Measurements from ENCODE around the gene MAP3K2. TPM values are rescaled to one million over a fixed set of nuclear protein-coding genes. Genes with fewer than 3 reads are reported as not detected.

Gene MAP3K2
- total and polyA plus RNA-seq, 2 of the 8 experiments (the other 6 are each of a cell fraction or from before 2014, with no cell fraction given) = 2.0 to 23.2 TPM

DNA sequence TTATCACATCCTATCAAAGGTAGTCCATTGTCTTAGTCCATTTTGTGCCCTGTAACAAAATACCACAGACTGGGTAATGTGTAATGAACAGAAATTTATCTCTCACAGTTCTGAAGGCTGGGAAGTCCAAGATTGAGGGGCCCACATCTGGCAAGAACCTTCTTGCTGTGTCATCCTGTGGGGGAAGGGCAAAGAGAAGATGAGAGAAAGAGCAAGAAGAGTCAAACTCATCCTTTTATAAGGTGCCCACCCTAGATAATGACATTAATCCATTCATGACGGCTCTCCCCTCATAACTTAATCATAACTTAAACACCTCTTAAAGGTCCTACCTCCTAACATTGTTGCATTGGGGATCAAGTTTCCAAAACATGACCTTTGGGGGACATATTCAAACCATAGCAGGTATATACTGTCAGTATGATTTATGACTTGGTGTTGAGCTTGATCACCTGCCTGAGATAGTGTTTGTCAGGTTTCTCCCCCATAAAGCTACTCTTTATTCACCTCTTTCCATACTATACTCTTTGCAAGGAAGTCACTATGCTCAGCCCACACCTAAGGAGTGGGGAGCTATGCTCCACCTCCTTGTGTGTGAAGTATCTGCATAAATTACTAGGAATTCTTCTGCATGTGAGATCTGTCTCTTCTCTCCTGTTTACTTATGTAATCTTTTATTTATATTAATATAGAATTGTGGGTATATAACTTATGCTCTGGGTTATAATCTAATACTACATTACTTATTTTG is 5.2 kb upstream of the MAP3K2 start (continued):
- TF ChIP-seq BACH1 (IDR thresholded peaks at IDR 0.05; ENCODE audit: low read length) (no peak), SRF (IDR thresholded peaks at IDR 0.05; ENCODE audit: low read depth, low read length) (no peak), KDM5A (IDR thresholded peaks at IDR 0.05; ENCODE audit: low read length) (no peak), SP1 (IDR thresholded peaks at IDR 0.05; ENCODE audit: low read depth, low read length) (no peak), ASH2L (IDR thresholded peaks at IDR 0.05; ENCODE audit: low read length) (no peak), RAD21 (IDR thresholded peaks at IDR 0.05 in 1 of 2, conservative IDR thresholded peaks at IDR 0.05 in 1 of 2; ENCODE audit: low read depth in 2 of 2, low read length in 2 of 2) (no peak), KDM4A (IDR thresholded peaks at IDR 0.05; ENCODE audit: low read depth, low read length, severe bottlenecking) (no peak)
